GM20000 (cell line): ENCODE data around the gene STX16.
"Not testable (repeated sequence)": the region's sequence is repeated elsewhere in the genome, so short reads cannot be mapped to it uniquely, and the experiment has no call there.

Experiments used
- DNase-seq: peaks from one replicate; pipeline ENCODE4 v3.0.0; 2012; ENCODE audit warnings: low spot score
- CTCF ChIP-seq: IDR thresholded peaks from 2 replicates; pipeline ENCODE4 v1.5.1; 2012; ENCODE audit warnings: mild to moderate bottlenecking, control low read depth; ENCODE audit errors: extremely low read depth, missing control alignments

STX16 gene

GRCh38 chr20:58718729-58719128, 67.6 kb downstream of the STX16 start:
- no peak for TF ChIP-seq CTCF
- no peak for DNase-seq

- TF ChIP-seq CTCF: no peak
- no peak for DNase-seq
Observed at GRCh38 chr20:58719258-58719657, 68.2 kb downstream of the STX16 start.

- DNase-seq: no peak
Observed at GRCh38 chr20:58719971-58720371, 68.9 kb downstream of the STX16 start.

GRCh38 chr20:58720890-58721289, 69.8 kb downstream of the STX16 start:
- no peak for TF ChIP-seq CTCF
- no peak for DNase-seq

More at GRCh38 chr20:58719971-58720371, 68.9 kb downstream of the STX16 start:
- TF ChIP-seq CTCF: no peak

GRCh38 chr20:58721951-58722778, 71.1 kb downstream of the STX16 start:
- no peak for DNase-seq
- no peak for TF ChIP-seq CTCF

GRCh38 chr20:58722877-58723627, 72.0 kb downstream of the STX16 start:
- no peak for DNase-seq
- no peak for TF ChIP-seq CTCF

- no peak for DNase-seq
- no peak for TF ChIP-seq CTCF
Observed at GRCh38 chr20:58723628-58723984, 72.5 kb downstream of the STX16 start.

- DNase-seq: not testable (repeated sequence)
Observed at GRCh38 chr20:58726156-58726555, 75.1 kb downstream of the STX16 start.
